ENCODE measurements around the gene EDC4. TPM values are rescaled to one million over a fixed set of nuclear protein-coding genes. Genes with fewer than 3 reads are reported as not detected.

Gene EDC4
- total RNA-seq, 1 experiment from 2014 or later, result 99.9 TPM

DNA sequence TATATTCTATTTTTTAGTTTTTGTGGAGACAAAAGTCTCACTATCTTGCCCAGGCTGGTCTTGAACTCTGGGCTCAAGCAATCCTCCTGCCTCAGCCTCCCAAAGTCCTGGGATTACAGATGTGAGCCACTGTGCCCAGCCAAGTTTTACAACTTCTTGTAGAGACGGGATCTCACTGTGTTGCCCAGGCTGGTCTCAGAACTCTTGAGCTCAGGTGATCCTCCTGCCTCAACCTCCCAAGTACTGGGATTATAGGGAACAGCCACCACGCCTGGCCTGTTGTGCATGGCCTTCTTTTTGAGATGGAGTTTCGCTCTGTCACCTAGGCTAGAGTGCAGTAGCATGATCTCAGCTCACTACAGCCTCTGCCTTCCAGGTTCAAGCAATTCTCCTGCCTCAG is 19.2 kb upstream of the EDC4 start:
- no peaks in the 10 kb centered on the region for H3K36me3 ChIP-seq (ENCODE audit: insufficient read depth, low read length, poor library complexity, severe bottlenecking)
- no peaks in the 10 kb centered on the region for H3K4me1 ChIP-seq (ENCODE audit: insufficient read depth, low read length, poor library complexity, severe bottlenecking)
- no TSS peak for BruUV-seq (replicated peaks)
- H3K9me3 ChIP-seq (ENCODE audit: low read depth, low read length, poor library complexity, severe bottlenecking), result no peaks in the 10 kb centered on the region
- CTCF ChIA-PET, result no interaction called here
- no peak overlapping the region for H3K4me3 ChIP-seq (ENCODE audit: low read depth, low read length, poor library complexity, severe bottlenecking)
- intact Hi-C loops (cut with micrococcal nuclease; ENCODE audit: unreplicated experiment), result no loop called here
- POLR2A ChIA-PET (ENCODE audit: low non-redundant PET), result no interaction called here
- TF ChIP-seq, protein P1, sequence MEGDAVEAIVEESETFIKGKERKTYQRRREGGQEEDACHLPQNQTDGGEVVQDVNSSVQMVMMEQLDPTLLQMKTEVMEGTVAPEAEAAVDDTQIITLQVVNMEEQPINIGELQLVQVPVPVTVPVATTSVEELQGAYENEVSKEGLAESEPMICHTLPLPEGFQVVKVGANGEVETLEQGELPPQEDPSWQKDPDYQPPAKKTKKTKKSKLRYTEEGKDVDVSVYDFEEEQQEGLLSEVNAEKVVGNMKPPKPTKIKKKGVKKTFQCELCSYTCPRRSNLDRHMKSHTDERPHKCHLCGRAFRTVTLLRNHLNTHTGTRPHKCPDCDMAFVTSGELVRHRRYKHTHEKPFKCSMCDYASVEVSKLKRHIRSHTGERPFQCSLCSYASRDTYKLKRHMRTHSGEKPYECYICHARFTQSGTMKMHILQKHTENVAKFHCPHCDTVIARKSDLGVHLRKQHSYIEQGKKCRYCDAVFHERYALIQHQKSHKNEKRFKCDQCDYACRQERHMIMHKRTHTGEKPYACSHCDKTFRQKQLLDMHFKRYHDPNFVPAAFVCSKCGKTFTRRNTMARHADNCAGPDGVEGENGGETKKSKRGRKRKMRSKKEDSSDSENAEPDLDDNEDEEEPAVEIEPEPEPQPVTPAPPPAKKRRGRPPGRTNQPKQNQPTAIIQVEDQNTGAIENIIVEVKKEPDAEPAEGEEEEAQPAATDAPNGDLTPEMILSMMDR (conservative IDR thresholded peaks at IDR 0.05; ENCODE audit: low read depth, low read length), result no peak
- no peak for DNase-seq (ENCODE audit: low spot score)
- H3K27me3 ChIP-seq (replicated peaks; ENCODE audit: insufficient read depth, low read depth, low read length, poor library complexity), result no peaks in the 10 kb centered on the region
- H3K27ac ChIP-seq (ENCODE audit: low read depth, low read length, poor library complexity, severe bottlenecking), result no peak overlapping the region

DNA sequence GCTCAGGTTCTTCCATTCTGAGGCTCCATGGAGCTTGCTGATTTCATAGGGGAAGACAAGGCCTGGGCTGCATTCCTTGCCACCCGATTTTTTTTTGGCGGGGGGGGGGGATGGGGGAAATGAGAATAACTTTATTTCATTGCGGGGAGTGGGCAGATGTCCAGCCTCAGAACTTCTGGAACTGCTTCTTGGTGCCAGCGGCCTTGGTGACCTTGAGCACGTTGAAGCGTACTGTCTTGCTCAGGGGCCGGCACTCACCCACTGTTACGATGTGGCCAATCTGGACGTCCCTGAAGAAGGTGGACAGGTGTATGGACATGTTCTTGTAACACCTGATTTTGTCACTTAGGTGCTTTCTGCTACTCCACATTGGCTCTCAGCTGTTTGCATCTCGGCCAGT is 17.1 kb upstream of the EDC4 start:
- H3K9me3 ChIP-seq (ENCODE audit: low read depth, low read length, poor library complexity, severe bottlenecking), result no peaks in the 10 kb centered on the region
- no peak for DNase-seq (ENCODE audit: low spot score)
- H3K4me1 ChIP-seq (ENCODE audit: insufficient read depth, low read length, poor library complexity, severe bottlenecking), result no peaks in the 10 kb centered on the region
- H3K27ac ChIP-seq (ENCODE audit: low read depth, low read length, poor library complexity, severe bottlenecking), result no peak overlapping the region
- no TSS peak for BruUV-seq (replicated peaks)
- no peaks in the 10 kb centered on the region for H3K27me3 ChIP-seq (replicated peaks; ENCODE audit: insufficient read depth, low read depth, low read length, poor library complexity)
- CTCF ChIA-PET, result no interaction called here
- POLR2A ChIA-PET (ENCODE audit: low non-redundant PET), result interaction anchor here (0.7 kb wide), 1 partner anchor 1181 kb away, joined by 16 read pairs; no protein-coding TSS in a partner anchor
- no peak overlapping the region for H3K4me3 ChIP-seq (ENCODE audit: low read depth, low read length, poor library complexity, severe bottlenecking)
- peaks cover 4% of the 10 kb centered on the region for H3K36me3 ChIP-seq (ENCODE audit: insufficient read depth, low read length, poor library complexity, severe bottlenecking)
- intact Hi-C loops (cut with micrococcal nuclease; ENCODE audit: unreplicated experiment), result no loop called here
- TF ChIP-seq, protein P1 (conservative IDR thresholded peaks at IDR 0.05; ENCODE audit: low read depth, low read length), result no peak
- no peak for TF ChIP-seq EZH2 (IDR thresholded peaks at IDR 0.05; ENCODE audit: borderline replicate concordance, low read depth, low read length, poor library complexity, severe bottlenecking)

DNA sequence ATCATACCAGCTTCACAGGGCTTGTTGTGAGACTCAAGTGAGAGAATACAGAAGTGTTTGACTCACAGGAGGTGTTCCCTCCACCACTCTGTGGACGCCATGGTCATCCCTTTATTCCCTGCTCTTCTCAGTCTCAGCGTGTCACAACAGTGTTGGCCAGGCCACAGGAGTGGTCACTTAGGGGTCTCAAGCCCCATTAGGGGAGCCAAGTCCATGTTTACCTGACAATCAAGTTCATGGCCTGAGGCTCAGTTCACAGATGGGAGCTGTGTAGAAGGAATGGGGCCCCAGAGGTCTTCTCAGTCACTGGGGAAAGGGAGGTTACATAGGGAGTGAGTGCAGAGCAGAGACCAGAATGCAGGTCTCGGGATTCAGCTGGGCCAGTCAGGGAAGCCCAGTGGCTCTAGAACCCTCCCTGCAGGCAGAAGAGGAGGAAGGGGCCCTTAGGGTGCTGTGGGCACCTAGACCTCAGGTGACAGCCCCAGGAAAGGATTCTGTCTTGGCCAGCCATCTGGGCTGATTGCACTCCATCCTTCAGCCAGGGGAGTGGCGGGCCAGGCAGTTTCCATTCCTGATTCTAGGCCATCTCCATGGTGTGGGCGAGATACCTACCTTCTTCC is 15.8 kb upstream of the EDC4 start:
- ChIA-PET POLR2A (ENCODE audit: low non-redundant PET) (no interaction called here), CTCF (no interaction called here)
- no peaks in the 10 kb centered on the region for H3K4me1 ChIP-seq (ENCODE audit: insufficient read depth, low read length, poor library complexity, severe bottlenecking)
- TF ChIP-seq EZH2 (IDR thresholded peaks at IDR 0.05; ENCODE audit: borderline replicate concordance, low read depth, low read length, poor library complexity, severe bottlenecking), result no peak
- TF ChIP-seq, protein P1 (conservative IDR thresholded peaks at IDR 0.05; ENCODE audit: low read depth, low read length), result no peak
- H3K27ac ChIP-seq (ENCODE audit: low read depth, low read length, poor library complexity, severe bottlenecking), result no peak overlapping the region
- no TSS peak for BruUV-seq (replicated peaks)
- intact Hi-C loops (cut with micrococcal nuclease; ENCODE audit: unreplicated experiment), result no loop called here
- H3K9me3 ChIP-seq (ENCODE audit: low read depth, low read length, poor library complexity, severe bottlenecking), result no peaks in the 10 kb centered on the region
- no peaks in the 10 kb centered on the region for H3K27me3 ChIP-seq (replicated peaks; ENCODE audit: insufficient read depth, low read depth, low read length, poor library complexity)
- H3K36me3 ChIP-seq (ENCODE audit: insufficient read depth, low read length, poor library complexity, severe bottlenecking), result peaks cover 6% of the 10 kb centered on the region
- DNase-seq (ENCODE audit: low spot score), result no peak
- H3K4me3 ChIP-seq (ENCODE audit: low read depth, low read length, poor library complexity, severe bottlenecking), result no peak overlapping the region

All from A673 (cell line).